Activated naive CD8-positive, alpha-beta T cell treated with anti-CD3 and anti-CD28 coated beads, Interleukin-2, amount 50 U/mL, for 16 hours (primary cell): ENCODE results near the gene CHI3L1.

Experiments used
- DNase-seq: peaks from one replicate; pipeline ENCODE4 v3.0.0-alpha.2; 2020; ENCODE audit warnings: low read depth, low spot score

The CHI3L1 gene

DNA sequence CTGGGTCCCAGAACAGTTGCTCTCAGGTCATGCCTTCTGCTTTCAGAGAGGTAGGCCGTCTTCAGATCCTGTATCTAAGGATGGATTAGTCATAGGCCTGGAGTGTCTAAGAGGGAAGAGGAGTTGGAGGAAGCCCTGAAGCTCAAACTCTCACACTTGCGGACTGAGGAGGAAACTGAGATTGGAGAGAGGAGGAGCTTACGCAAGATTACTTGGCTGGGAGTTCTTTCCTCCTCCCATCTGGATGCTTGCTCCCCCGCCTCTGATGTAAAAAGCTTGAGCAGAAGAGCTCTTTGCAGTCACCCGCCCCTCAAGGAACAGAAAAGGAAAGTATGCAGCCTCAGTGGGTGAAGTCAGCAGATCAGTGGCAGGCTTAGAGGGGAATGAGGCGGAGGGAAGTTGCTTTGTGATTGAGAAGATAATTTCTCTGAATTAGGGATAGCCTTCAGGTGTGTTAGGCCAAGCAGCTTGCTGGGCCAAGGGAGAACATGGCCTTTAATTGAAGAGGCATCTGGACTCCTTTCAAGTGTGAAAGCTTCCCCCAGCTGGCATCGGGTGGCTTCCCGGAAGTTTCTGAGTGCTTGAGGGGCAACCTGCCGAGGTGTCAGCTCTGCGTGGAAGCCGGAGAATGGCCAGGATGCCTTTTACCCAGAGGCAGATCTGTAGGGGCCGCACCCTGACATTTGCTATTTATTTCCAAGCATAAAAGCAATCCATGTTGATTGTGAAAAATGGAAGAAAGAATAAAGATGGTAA, 52.4 kb downstream of the CHI3L1 start:
- no peak for DNase-seq

DNA sequence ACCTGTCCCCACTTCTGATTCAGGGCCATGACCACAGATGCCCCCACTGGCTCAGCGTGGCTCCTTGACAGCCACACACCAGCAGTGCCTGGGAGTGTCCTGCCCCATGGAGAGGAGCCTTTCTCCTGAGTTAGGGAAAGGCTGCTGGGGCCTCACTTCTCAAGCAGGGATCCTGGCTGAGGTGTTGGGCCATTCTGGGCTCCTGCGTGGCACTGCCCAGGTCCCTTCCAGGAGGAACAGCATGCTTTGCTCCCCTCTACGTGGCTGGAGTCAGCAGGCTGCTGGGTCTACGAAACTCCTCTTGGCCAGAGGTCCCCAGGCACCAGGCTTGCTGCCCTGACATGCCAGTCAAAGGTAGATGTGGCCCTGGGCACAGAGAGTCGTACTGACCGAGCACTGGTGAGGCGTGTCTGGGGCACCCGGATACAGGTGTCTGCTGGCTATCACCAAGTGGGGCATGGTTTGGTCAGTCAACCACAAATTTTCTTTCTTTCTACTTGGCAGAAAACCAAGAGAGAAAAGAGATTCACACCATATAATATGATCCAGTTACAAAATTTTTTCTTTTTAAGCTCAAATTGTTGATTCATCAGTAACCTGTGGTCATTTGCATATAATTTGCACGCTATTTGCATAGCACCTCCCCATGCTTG, 54.8 kb downstream of the CHI3L1 start:
- no peak for DNase-seq

DNA sequence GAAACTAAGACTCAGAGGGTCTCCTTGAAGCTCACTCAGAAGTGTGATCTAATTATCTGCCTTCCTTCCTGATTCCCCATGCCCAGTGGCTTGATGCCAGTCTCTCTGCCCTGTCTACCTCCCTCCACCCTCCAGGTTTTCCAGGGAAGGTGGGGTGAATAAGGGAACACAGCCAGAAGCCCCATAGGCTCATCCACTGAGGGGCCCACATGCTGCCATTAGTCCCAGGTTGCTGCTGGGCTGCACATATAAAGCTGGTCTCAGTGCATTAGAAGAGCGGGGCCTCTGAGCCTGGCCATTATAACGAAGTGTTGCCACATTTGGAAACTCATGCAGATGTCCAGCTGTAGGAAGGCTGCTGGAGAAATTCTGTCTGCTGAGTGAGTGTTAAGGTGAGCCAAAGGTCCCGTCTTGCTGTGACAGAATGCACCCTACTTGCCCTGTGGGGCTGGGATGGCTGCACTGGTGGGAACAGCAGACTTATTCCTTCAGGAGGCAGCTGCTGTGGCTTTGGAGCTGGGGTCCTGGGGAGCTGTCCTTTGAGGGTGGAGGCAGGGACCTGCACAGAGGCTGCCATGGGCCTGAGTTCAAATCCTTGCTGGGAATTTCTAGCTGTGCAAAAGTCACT, 56.0 kb downstream of the CHI3L1 start:
- DNase-seq: no peak

DNA sequence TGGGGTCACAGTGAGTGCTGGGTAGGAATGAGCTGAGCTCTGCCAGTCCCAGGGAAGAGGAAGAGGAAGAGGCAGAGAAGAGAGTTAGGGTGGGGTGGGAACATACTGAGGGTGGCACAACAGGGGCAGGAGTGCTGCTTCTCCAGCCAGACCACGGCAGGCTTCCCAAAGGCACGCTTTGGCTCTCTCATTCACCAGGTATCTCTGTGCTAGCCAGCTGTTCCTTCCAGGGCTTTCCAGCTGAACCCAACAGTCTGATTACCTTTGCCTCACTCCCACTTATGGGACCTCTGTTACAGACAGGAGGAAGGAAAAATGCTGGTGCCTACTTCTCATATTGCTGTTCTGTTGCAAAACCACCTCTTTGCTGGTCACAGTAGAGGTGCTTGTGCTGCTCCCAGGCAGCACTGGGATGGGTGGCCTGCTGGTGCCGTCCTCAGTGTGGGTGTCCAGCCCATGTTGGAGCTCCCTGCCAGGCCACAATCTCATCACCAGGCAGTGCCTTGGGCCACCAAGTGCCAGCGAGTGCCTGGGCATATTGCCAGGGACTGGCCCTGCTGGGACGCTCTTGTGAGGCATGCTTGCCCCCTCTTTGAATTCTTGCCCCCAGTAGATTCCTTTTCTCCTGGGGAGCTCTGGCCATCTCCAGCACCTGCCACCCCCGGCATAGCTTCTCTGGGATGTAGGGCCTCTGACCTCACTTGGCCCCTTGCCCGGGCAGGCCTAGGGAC, 56.8 kb downstream of the CHI3L1 start:
- DNase-seq: no peak
